ENCODE results near the gene TNP1. TPM values are rescaled to one million over a fixed set of nuclear protein-coding genes. Genes with fewer than 3 reads are reported as not detected.

TNP1 gene
- total RNA-seq, 1 experiment from 2014 or later, result not detected

DNA sequence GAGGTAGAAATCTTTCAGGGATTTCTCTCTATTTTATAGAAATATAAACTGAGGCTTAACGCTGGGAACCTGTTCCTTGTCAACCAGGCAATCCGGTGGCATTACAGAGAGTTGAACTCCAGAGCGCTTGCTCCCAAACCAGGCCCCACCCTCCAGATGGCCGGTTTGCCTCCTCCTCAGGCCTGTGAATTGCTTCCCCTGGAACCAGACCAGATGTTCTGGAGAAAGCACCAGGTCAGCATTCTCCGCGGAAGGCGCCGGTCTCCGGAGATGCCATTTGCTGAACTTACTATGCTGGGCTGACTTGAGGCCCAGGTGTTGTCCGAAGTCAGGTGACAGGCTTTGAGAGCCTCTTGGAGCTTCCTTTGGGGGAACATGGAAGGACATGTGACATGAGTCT is 17.2 kb downstream of the TNP1 start:
- DNase-seq (ENCODE audit: low read depth), result no peak

- DNase-seq (ENCODE audit: low read depth), result no peak
Measured at GRCh38 chr2:216839688-216840087, 20.2 kb downstream of the TNP1 start.

- no peak for DNase-seq (ENCODE audit: low read depth)
Measured at GRCh38 chr2:216838151-216838550, 21.7 kb downstream of the TNP1 start.

DNA sequence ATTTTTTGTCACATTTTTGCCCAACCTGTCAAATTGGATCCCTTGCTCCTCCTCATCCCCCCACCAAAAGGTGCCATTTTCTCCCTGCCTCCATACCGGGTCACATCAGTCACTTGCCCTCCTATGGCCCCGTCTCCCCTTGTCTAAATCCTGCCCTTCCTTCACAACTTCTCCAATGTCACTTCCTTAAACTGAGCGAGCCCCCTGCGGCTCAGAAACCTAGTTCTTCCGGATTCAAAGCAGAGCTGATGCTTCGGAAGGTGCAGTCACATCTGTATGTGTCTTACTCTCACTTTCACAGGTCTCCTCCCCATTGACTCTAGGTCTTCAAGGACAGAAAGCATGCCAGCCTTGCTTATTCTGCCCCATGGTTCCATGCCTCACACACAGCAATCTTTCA is 22.1 kb downstream of the TNP1 start:
- no peak for DNase-seq (ENCODE audit: low read depth)

GRCh38 chr2:216833061-216833460 is 26.8 kb downstream of the TNP1 start:
- DNase-seq (ENCODE audit: low read depth), result no peak

- no peak for DNase-seq (ENCODE audit: low read depth)
Measured at GRCh38 chr2:216830346-216830745, 29.5 kb downstream of the TNP1 start.

- DNase-seq (ENCODE audit: low read depth), result peak; percentile 62
Measured at GRCh38 chr2:216829533-216829932, 30.3 kb downstream of the TNP1 start.

GRCh38 chr2:216827073-216827720 is 32.7 kb downstream of the TNP1 start:
- DNase-seq (ENCODE audit: low read depth), result peak; percentile 9

- no peak for DNase-seq (ENCODE audit: low read depth)
Measured at GRCh38 chr2:216822470-216822869, 37.4 kb downstream of the TNP1 start.

GRCh38 chr2:216820709-216821108 is 39.2 kb downstream of the TNP1 start:
- no peak for DNase-seq (ENCODE audit: low read depth)

DNA sequence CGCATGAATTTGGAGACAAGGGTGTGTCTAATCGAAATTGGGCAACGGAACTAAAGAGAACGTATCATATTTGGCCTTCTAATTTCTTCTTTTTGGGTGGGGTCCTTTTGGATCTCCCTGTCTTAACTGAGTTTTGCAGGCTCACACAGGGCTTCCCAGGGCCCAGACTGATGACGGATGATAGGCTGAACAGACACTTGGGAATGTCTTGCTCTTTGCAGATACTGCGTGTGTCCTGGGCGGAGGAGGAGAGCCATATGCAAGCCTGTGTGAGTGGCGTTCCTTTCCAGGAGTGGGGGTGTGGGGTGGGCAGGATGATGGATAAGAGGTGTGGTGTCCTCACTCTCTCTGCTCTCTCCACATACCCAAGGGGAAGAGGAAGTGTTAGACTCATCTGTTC is 40.1 kb downstream of the TNP1 start:
- DNase-seq (ENCODE audit: low read depth), result no peak

DNA sequence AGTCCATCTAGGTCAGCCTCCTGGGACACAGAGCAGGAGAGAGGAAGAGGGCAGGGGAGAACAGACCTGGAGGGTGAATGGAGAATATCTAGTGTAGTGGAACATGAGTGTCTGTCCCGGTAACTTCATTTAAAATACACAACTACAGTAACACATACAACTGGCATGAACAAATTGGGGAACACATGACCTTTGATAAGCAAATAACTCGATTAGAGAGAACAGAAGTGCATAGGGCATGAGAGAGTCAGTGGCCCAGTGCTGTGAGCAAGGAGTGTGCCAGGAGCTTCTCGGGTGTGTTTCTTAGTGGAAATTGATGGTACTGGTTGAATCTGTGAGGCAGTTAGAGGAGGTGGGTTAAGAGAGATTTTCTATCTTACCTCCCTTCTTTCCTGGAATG is 40.8 kb downstream of the TNP1 start:
- DNase-seq (ENCODE audit: low read depth), result no peak

DNA sequence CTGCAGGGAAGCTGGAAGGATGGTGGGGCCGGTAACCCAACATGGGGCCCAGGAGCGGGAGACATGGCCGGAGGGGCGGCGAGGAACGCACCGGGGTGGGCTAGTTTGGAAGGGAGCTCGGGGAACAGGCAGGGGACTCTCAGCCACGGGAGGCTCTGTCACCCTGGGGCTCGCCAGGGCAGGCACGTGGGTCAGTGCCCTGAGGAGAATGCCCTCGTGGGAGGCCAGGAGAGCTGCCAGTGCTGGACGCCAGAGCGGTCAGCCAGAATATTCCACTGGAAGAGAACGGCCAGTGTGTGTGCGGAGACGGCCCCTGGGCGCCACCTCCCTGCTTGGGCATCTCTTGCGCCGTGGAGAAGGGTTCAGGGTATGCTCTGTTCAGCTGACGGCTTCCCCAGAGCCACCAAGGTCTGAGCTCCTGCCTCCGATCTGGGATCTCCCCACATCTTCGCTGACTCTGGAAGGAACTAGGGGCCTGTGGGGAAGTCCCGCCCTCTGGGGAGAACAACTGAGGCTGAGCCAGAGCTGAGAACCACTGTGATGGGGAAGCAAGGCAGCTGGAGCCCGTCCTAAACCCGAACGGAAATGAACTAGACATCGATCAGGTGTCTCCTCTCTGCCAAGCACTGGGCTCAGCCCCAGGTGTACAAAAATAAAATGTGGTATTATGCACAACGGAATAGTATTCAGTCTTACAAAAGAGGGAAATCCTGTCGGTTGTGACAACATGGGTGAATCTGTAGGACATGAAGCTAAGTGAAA is 49.3 kb downstream of the TNP1 start:
- no peak for DNase-seq (ENCODE audit: low read depth)

Other genes starting within 250 kb of the TNP1 start
- 14.9 and 17.2 TPM in 2 replicates for gene IGFBP2, start 226.6 kb downstream of the TNP1 start, total RNA-seq (2014; rRNA removed; shearing (Covaris generic))
- gene IGFBP5, start 164.5 kb downstream of the TNP1 start, total RNA-seq (2014; rRNA removed; shearing (Covaris generic)), result 2.9 and 3.5 TPM in 2 replicates